Common myeloid progenitor, CD34-positive (primary cell): ENCODE measurements around the gene GIT1. TPM values are rescaled to one million over a fixed set of nuclear protein-coding genes. Genes with fewer than 3 reads are reported as not detected.

Experiments
- CTCF ChIA-PET: fragments of 350-600 bp; sonication (Branson Sonifier 250); formaldehyde crosslinking; loops from one replicate; lab custom pipeline; 2021; ENCODE audit warnings: antibody characterized with exemption; lab: Charles Lee
- POLR2A ChIA-PET: fragments of 350-600 bp; sonication (Branson Sonifier 250); formaldehyde crosslinking; loops from one replicate; lab custom pipeline; 2021; ENCODE audit warnings: antibody characterized with exemption; lab: Charles Lee
- DNase-seq, 3 donors: peaks; one replicate each; pipeline versions ENCODE4 v3.0.0 to v3.0.0-alpha.2; 2013
- H3K27ac ChIP-seq, 2 experiments: 1 replicate in 1 of 2; 2 replicates in 1 of 2; pipeline ENCODE4 v1.7.0; 2013; ENCODE audit warnings: inconsistent platforms in 2 of 2, low read length in 2 of 2, mild to moderate bottlenecking in 2 of 2, low read depth in 1 of 2, moderate library complexity in 1 of 2; ENCODE audit not compliant: severe bottlenecking in 2 of 2, insufficient read depth in 1 of 2, poor library complexity in 1 of 2
- H3K27me3 ChIP-seq, 5 experiments: replicated peaks in 2 of 5; 1 replicate in 3 of 5; 2 replicates in 2 of 5; pipeline versions ENCODE4 v1.6.1 to v1.7.0; 2013; ENCODE audit warnings: low read length in 4 of 5, mild to moderate bottlenecking in 2 of 5, moderate library complexity in 2 of 5, inconsistent platforms in 1 of 5; ENCODE audit not compliant: insufficient read depth in 5 of 5, control insufficient read depth in 4 of 5
- H3K36me3 ChIP-seq, 4 experiments: 1 replicate in 2 of 4; 2 replicates in 2 of 4; pipeline versions ENCODE4 v1.6.1 to v1.7.0; 2013; ENCODE audit warnings: low read length in 3 of 4, control low read depth in 1 of 4, mild to moderate bottlenecking in 1 of 4; ENCODE audit not compliant: control insufficient read depth in 4 of 4, insufficient read depth in 4 of 4
- H3K4me1 ChIP-seq, 4 experiments: 1 replicate in 3 of 4; 2 replicates in 1 of 4; pipeline versions ENCODE4 v1.6.1 to v1.7.1; 2013; ENCODE audit warnings: low read length in 3 of 4, mild to moderate bottlenecking in 3 of 4, control low read depth in 1 of 4, inconsistent platforms in 1 of 4, moderate library complexity in 1 of 4; ENCODE audit not compliant: control insufficient read depth in 4 of 4, insufficient read depth in 4 of 4; ENCODE audit errors: control extremely low read depth in 1 of 4
- H3K4me3 ChIP-seq, 7 experiments: 1 replicate in 4 of 7; 2 replicates in 3 of 7; pipeline versions ENCODE4 v1.5.1 to v1.7.0; 2013; ENCODE audit warnings: mild to moderate bottlenecking in 7 of 7, low read length in 6 of 7, moderate library complexity in 6 of 7, inconsistent platforms in 2 of 7, low read depth in 2 of 7, control low read depth in 1 of 7; ENCODE audit not compliant: insufficient read depth in 4 of 7, control insufficient read depth in 1 of 7; ENCODE audit errors: extremely low read depth in 1 of 7
- H3K9me3 ChIP-seq, 5 experiments: 1 replicate in 4 of 5; 2 replicates in 1 of 5; pipeline versions ENCODE4 v1.6.1 to v1.7.1; 2013; ENCODE audit warnings: low read length in 4 of 5, mild to moderate bottlenecking in 2 of 5, inconsistent platforms in 1 of 5, low read depth in 1 of 5, moderate library complexity in 1 of 5; ENCODE audit not compliant: control insufficient read depth in 4 of 5, insufficient read depth in 2 of 5; ENCODE audit errors: control extremely low read depth in 1 of 5
- WGBS: methylation state at CpG from one replicate; pipeline ENCODE4 v1.1.5; 2013; ENCODE audit not compliant: insufficient coverage; 5-methylcytosine and 5-hydroxymethylcytosine counted together
- polyA plus RNA-seq: library from polyadenylated mRNA; unstranded; fragments of 120-200 nt; gene quantifications from one replicate; pipeline ENCODE4 v1.2.1, GENCODE V29; 2013

Gene GIT1
- polyA plus RNA-seq, result 37.0 TPM

- peak; percentile 81 to 90 (median 88) for DNase-seq
- no peaks in the 10 kb centered on the region for H3K36me3 ChIP-seq
- ChIA-PET POLR2A (no interaction called here), CTCF (interaction anchor here (1.8 to 5.0 kb wide), 2 partner anchors 10 to 27 kb away, joined by 8 to 71 read pairs; no protein-coding TSS in a partner anchor)
- H3K27me3 ChIP-seq, result no peaks in the 10 kb centered on the region
- no peaks in the 10 kb centered on the region for H3K9me3 ChIP-seq
- H3K4me3 ChIP-seq, result peak within 1 kb of the TSS; percentile 56 to 90 (median 78)
- H3K4me1 ChIP-seq, result peaks cover 4 to 86% (median 85%) of the 10 kb centered on the region in 4 experiments
- H3K27ac ChIP-seq, result peak within 1 kb of the TSS in 1 of 2 experiments; percentile 54
- WGBS, result 6% methylated on average over 30 of the region's 70 CpGs
Measured at GRCh38 chr17:29589524-29590410, at the start of gene GIT1. GIT1 (minus strand) TSS chr17:29589648; CDS start chr17:29589378, 270 bp downstream.

GRCh38 chr17:29633886-29634285 is 44.4 kb upstream of the GIT1 start:
- no peak for DNase-seq
- H3K9me3 ChIP-seq, result no peaks in the 10 kb centered on the region
- peaks cover 0 to 5% (median 2%) of the 10 kb centered on the region in 4 experiments for H3K4me1 ChIP-seq
- no peaks in the 10 kb centered on the region for H3K27me3 ChIP-seq
- ChIA-PET CTCF (interaction anchor here (1.2 to 1.7 kb wide), 5 partner anchors 9 to 297 kb away, joined by 3 to 6 read pairs (median 4); no protein-coding TSS in a partner anchor), POLR2A (no interaction called here)
- WGBS, result no CpG with 5 or more reads among the region's 3 CpGs
- H3K4me3 ChIP-seq, result no peak overlapping the region
- no peak overlapping the region for H3K27ac ChIP-seq
- H3K36me3 ChIP-seq, result peaks cover 30 to 61% (median 42%) of the 10 kb centered on the region in 4 experiments

DNA sequence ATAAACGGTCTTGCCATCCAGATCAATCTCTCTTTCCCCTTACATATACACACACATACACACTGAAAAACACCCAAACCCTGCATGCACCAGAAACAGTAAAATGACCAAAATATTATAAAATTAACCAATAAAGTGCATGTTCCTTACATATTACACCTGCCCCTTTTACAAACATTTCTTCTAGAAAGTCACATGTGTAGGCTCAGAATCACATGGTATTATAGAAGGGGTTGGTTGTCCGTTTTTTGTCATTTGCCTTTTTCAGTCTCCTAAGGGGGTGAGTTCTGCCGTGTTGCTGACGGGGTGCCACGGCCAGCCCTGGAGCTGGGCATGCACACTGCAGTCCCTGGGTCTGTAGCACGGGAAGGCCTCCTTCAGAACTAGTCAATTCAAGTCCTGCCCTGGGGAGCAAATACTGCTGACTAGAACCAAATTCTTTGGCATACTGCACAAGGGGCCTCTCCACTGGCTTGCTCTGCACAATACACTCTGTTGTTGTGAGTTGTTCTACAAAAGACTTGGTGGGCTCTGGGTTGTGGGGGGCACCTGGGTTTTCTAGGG is 41.3 kb upstream of the GIT1 start:
- Histone ChIP-seq H3K36me3 (peaks cover 19 to 52% (median 34%) of the 10 kb centered on the region in 4 experiments), H3K27ac (no peak overlapping the region), H3K27me3 (no peaks in the 10 kb centered on the region), H3K4me1 (peaks cover 0 to 4% (median 0%) of the 10 kb centered on the region in 4 experiments), H3K4me3 (no peak overlapping the region), H3K9me3 (no peaks in the 10 kb centered on the region)
- ChIA-PET CTCF (interaction anchor here (1.2 to 1.5 kb wide), 2 partner anchors 12 to 160 kb away, joined by 3 to 9 read pairs; no protein-coding TSS in a partner anchor), POLR2A (no interaction called here)
- no peak for DNase-seq
- no CpG with 5 or more reads among the region's 6 CpGs for WGBS

DNA sequence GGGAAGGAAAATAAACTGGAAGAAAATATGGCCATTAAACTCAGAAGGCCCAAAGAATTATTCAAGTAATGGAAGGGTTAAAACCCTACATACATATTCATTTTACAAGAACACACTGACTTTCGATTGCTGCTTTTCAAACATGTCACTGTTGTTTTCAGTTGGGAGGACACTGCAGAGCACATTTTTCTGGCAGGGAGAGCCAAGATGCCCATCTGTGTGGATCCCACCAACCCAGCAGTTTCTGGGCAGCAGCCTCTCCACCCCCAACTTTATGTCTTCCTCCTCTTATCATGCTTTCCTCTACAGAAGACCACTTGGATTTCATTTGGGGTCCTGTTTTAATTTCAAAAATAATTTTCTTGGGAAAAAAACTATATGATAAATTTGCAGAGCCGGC is 40.4 kb upstream of the GIT1 start:
- POLR2A ChIA-PET, result no interaction called here
- Histone ChIP-seq H3K4me1 (peaks cover 0 to 4% (median 0%) of the 10 kb centered on the region in 4 experiments), H3K27me3 (no peaks in the 10 kb centered on the region), H3K4me3 (no peak overlapping the region), H3K27ac (no peak overlapping the region), H3K9me3 (no peaks in the 10 kb centered on the region), H3K36me3 (peaks cover 19 to 50% (median 32%) of the 10 kb centered on the region in 4 experiments)
- 100% methylated on average over 1 of the region's 2 CpGs for WGBS
- CTCF ChIA-PET, result no interaction called here
- DNase-seq, result no peak

DNA sequence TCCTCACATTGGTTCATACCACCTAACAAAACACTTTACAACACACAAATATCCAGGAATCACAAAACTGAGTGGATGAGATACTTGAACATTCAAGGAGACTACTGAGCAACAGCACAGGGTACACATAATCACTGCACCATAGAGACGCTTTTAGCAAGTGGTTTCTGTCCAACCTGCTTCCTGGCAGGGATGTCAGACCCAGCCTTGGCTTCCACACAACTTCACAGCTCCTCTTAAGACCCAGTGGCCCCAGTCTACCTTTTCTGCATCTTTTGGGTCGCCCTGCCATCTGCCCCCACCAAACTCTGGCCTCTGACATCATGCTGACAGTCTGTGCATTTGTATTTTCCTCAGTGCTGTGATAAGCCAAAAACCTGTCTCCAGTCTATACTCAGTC is 39.2 kb upstream of the GIT1 start:
- Histone ChIP-seq H3K36me3 (peaks cover 16 to 43% (median 27%) of the 10 kb centered on the region in 4 experiments), H3K9me3 (no peaks in the 10 kb centered on the region), H3K4me3 (no peak overlapping the region), H3K27me3 (no peaks in the 10 kb centered on the region), H3K27ac (no peak overlapping the region), H3K4me1 (peaks cover 0 to 4% (median 0%) of the 10 kb centered on the region in 4 experiments)
- POLR2A ChIA-PET, result no interaction called here
- CTCF ChIA-PET, result interaction anchor here (0.8 to 1.3 kb wide), 2 partner anchors 11 to 302 kb away, joined by 3 to 5 read pairs; no protein-coding TSS in a partner anchor
- DNase-seq, result no peak
- 96% methylated on average over 2 of the region's 2 CpGs for WGBS

DNA sequence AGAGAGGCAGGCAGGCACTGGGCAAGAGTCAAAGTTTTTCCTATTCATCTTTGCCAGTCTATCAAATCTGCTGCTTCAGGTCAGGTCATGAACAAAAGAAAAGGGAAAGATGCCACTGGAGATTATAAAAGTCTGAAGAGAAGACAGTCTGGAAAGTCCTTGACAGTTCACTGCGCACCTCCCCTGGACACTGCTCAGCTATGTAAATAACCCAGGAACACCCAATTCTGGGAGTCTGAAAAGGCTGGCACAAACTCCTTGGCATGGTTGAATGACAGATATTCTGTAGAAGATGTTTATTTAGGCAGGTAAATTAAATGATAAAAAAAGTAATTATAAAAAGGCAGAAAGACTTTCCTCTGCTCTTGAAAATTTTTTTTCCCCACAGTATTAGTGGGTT is 38.5 kb upstream of the GIT1 start:
- no peak overlapping the region for H3K27ac ChIP-seq
- POLR2A ChIA-PET, result no interaction called here
- H3K9me3 ChIP-seq, result no peaks in the 10 kb centered on the region
- CTCF ChIA-PET, result interaction anchor here (1.4 to 2.1 kb wide), 2 partner anchors 11 to 32 kb away, joined by 3 to 22 read pairs; no protein-coding TSS in a partner anchor
- DNase-seq, result no peak
- peaks cover 0 to 2% (median 0%) of the 10 kb centered on the region in 5 experiments for H3K27me3 ChIP-seq
- peaks cover 0 to 8% (median 5%) of the 10 kb centered on the region in 4 experiments for H3K4me1 ChIP-seq
- WGBS, result no CpG with 5 or more reads among the region's 1 CpG
- H3K36me3 ChIP-seq, result peaks cover 14 to 39% (median 26%) of the 10 kb centered on the region in 4 experiments
- H3K4me3 ChIP-seq, result no peak overlapping the region
